ENCODE results near the gene TSPAN1. TPM values are rescaled to one million over a fixed set of nuclear protein-coding genes. Genes with fewer than 3 reads are reported as not detected.
"Not testable (repeated sequence)": the region's sequence is repeated elsewhere in the genome, so short reads cannot be mapped to it uniquely, and the experiment has no call there.

TSPAN1 gene
- total RNA-seq, 4 donors from 2014 or later, result 2.1 to 7.8 (median 3.3) TPM

- Histone ChIP-seq H3K27me3 (no peaks in the 10 kb centered on the region), H3K4me3 (no peak overlapping the region), H3K27ac (no peak overlapping the region), H3K4me1 (no peaks in the 10 kb centered on the region), H3K9me3 (no peaks in the 10 kb centered on the region), H3K36me3 (no peaks in the 10 kb centered on the region)
- no peak for DNase-seq (ENCODE audit: low spot score in 2 of 2)
- TF ChIP-seq CTCF (IDR thresholded peaks at IDR 0.05) (no peak), POLR2AphosphoS5 (IDR thresholded peaks at IDR 0.05) (no peak), POLR2A (IDR thresholded peaks at IDR 0.05) (no peak), EP300 (IDR thresholded peaks at IDR 0.05) (no peak)
- WGBS, result 82% methylated on average over 4 of the region's 4 CpGs
Observed at GRCh38 chr1:46224966-46225365, 50.1 kb downstream of the TSPAN1 start.

GRCh38 chr1:46231231-46231630 lies 56.3 kb downstream of the TSPAN1 start:
- H3K4me1 ChIP-seq; H3K27ac ChIP-seq; H3K4me3 ChIP-seq; H3K27me3 ChIP-seq; H3K36me3 ChIP-seq; H3K9me3 ChIP-seq; DNase-seq (ENCODE audit: low spot score in 2 of 2): not testable (repeated sequence)
- 100% methylated on average over 3 of the region's 3 CpGs for WGBS

Other genes with a start within 250 kb of the TSPAN1 start
- 10 to 100 TPM in 2 of 4 donors, 1 to 10 TPM in 2; 6.1 to 16.5 (median 11.2) TPM for gene PIK3R3, start 42.5 kb upstream of the TSPAN1 start, total RNA-seq
- gene P3R3URF, start 1.4 kb downstream of the TSPAN1 start, total RNA-seq, result not detected
- gene POMGNT1, start 23.3 kb downstream of the TSPAN1 start, total RNA-seq, result 10 to 100 TPM; 36.2 to 59.2 (median 47.7) TPM
- gene LURAP1, start 28.2 kb downstream of the TSPAN1 start, total RNA-seq, result 10 to 100 TPM in 1 of 4 donors, 1 to 10 TPM in 3; 2.6 to 12.6 (median 4.7) TPM
- gene RAD54L, start 72.7 kb downstream of the TSPAN1 start, total RNA-seq, result 1 to 10 TPM; 1.1 to 6.1 (median 2.1) TPM
- 10 to 100 TPM; 69.8 to 87.6 (median 84.7) TPM for gene LRRC41, start 128.5 kb downstream of the TSPAN1 start, total RNA-seq
- 100 to 1,000 TPM; 182 to 399 (median 283) TPM for gene UQCRH, start 128.6 kb downstream of the TSPAN1 start, total RNA-seq
- 10 to 100 TPM; 21.3 to 27.5 (median 24.3) TPM for gene NSUN4, start 165.7 kb downstream of the TSPAN1 start, total RNA-seq
- gene FAAH, start 219.2 kb downstream of the TSPAN1 start, total RNA-seq, result 10 to 100 TPM; 18.1 to 50.5 (median 27.7) TPM